ENCODE measurements around the gene SELPLG. TPM values are rescaled to one million over a fixed set of nuclear protein-coding genes. Genes with fewer than 3 reads are reported as not detected.

SELPLG gene
- total RNA-seq, 1 donor from 2014 or later, result not detected

DNA sequence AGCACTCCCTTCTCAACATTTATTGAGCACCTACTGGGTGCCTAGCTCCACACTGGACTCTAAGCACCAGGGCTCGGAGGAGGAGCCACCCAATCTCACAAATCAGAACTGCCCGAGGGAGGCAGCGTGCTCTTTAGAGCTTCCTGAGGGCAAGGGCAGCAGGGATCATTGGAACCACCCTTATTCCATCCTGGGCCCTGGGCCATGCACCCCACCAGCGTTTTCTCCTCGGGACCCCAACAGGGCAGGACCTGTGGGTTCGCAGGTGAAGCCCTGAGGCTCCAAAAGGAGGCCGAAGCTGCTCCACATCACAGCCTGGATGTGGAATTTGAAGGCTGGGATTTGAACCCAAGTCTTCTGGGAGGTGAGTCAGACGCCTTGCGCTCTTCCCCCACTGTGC, 51.2 kb downstream of the SELPLG start:
- no peak for DNase-seq (ENCODE audit: low spot score, unreplicated experiment)
- H3K27ac Mint-ChIP-seq, result no peak overlapping the region
- peaks cover 4% of the 10 kb centered on the region for H3K27me3 Mint-ChIP-seq
- TF ChIP-seq, protein P1, sequence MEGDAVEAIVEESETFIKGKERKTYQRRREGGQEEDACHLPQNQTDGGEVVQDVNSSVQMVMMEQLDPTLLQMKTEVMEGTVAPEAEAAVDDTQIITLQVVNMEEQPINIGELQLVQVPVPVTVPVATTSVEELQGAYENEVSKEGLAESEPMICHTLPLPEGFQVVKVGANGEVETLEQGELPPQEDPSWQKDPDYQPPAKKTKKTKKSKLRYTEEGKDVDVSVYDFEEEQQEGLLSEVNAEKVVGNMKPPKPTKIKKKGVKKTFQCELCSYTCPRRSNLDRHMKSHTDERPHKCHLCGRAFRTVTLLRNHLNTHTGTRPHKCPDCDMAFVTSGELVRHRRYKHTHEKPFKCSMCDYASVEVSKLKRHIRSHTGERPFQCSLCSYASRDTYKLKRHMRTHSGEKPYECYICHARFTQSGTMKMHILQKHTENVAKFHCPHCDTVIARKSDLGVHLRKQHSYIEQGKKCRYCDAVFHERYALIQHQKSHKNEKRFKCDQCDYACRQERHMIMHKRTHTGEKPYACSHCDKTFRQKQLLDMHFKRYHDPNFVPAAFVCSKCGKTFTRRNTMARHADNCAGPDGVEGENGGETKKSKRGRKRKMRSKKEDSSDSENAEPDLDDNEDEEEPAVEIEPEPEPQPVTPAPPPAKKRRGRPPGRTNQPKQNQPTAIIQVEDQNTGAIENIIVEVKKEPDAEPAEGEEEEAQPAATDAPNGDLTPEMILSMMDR (IDR thresholded peaks at IDR 0.05; ENCODE audit: unreplicated experiment), result no peak
- no peaks in the 10 kb centered on the region for H3K36me3 Mint-ChIP-seq (ENCODE audit: insufficient read depth)
- peaks cover 3% of the 10 kb centered on the region for H3K4me1 Mint-ChIP-seq (ENCODE audit: low read depth)
- H3K4me3 Mint-ChIP-seq (ENCODE audit: low read depth), result no peak overlapping the region
- no peaks in the 10 kb centered on the region for H3K9me3 Mint-ChIP-seq (ENCODE audit: low read depth)

DNA sequence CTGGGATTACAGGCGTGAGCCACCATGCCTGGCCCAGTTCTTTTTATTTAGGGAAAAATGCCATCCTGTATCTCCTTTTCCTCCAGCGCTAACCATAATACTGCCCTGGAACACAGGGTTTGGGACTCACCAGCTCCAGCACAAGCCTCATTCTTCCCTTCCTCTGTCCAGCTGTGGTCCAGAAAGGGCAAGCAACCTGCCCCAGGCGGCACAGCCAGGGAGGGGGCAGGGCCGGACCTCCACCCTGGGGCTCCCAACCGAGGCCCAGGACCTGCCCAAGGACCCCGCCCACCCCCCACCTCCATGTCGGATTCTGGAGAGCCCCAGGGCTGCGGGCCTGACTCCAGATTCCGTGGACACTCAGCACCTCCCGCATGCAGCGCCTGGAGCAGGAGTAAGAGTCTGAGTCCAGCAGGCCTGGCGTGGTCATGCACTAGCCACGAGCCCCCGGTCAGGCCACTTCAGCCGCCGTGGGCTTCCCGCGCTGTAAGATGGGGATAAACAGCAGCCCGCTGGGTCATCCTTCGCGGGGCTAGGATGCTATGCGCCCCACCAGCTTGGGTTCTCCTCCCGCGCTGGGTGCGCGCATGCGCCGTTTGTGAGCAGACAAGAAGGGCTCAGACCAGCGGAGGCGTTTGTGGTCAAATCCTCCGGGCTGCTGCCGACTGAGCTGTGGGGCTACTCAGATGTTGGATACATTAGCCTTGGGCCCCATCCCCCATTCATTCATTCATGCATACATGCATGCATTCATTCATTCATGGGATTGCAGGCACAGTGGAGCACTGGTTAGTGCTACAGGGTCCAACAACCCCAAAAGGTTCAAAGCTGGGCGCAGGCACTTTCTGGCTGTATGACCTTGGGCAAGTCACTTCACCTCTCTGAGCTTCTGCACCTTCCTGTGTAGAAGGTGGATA, 52.1 kb downstream of the SELPLG start:
- Mint-ChIP-seq H3K4me3 (ENCODE audit: low read depth) (no peak overlapping the region), H3K9me3 (ENCODE audit: low read depth) (no peaks in the 10 kb centered on the region), H3K27ac (no peak overlapping the region), H3K4me1 (ENCODE audit: low read depth) (peaks cover 3% of the 10 kb centered on the region), H3K27me3 (peaks cover 4% of the 10 kb centered on the region), H3K36me3 (ENCODE audit: insufficient read depth) (no peaks in the 10 kb centered on the region)
- no peak for DNase-seq (ENCODE audit: low spot score, unreplicated experiment)
- TF ChIP-seq, protein P1 (IDR thresholded peaks at IDR 0.05; ENCODE audit: unreplicated experiment), result no peak

DNA sequence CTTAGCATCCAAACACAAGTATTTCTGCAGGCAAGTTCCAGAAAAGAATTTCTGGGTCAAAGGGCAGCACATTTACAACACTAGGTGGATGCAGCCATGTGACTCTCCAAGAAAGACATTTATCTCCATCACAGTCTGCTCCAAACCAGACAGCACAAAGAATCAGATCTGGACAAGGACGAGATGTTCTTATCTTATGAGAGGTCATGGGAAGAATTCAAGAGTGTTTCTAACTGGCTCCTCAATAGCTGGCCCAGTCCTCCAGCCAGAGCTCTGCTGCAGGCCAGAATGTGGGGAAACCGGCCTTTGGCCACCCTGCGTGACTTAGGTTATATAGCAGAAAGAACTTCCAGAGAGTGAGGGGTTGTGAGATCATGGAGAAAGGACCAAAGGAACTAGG, 53.2 kb downstream of the SELPLG start:
- Mint-ChIP-seq H3K27me3 (peaks cover 4% of the 10 kb centered on the region), H3K9me3 (ENCODE audit: low read depth) (no peaks in the 10 kb centered on the region), H3K4me3 (ENCODE audit: low read depth) (no peak overlapping the region), H3K36me3 (ENCODE audit: insufficient read depth) (no peaks in the 10 kb centered on the region), H3K4me1 (ENCODE audit: low read depth) (peaks cover 3% of the 10 kb centered on the region), H3K27ac (peak overlapping the region; percentile 38)
- DNase-seq (ENCODE audit: low spot score, unreplicated experiment), result no peak
- TF ChIP-seq, protein P1 (IDR thresholded peaks at IDR 0.05; ENCODE audit: unreplicated experiment), result no peak

DNA sequence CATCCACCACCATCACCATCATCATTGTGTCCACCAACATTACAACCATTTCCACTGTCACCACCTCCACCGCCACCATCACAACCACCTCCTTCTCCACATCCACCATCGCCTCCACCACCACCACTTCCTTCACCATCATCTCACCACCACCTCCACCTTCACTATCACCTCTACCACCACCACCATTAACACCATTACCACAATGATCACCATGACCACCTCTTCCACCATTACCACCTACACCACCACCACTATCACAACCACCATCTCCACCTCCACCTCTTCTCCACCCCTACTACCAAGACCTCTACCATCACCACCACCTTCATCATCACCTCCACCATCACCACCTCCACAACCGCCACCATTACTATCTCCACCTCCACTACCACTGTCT, 54.9 kb downstream of the SELPLG start:
- DNase-seq (ENCODE audit: low spot score, unreplicated experiment), result no peak
- H3K36me3 Mint-ChIP-seq (ENCODE audit: insufficient read depth), result no peaks in the 10 kb centered on the region
- TF ChIP-seq, protein P1 (IDR thresholded peaks at IDR 0.05; ENCODE audit: unreplicated experiment), result no peak
- H3K27ac Mint-ChIP-seq, result no peak overlapping the region
- H3K9me3 Mint-ChIP-seq (ENCODE audit: low read depth), result no peaks in the 10 kb centered on the region
- H3K4me1 Mint-ChIP-seq (ENCODE audit: low read depth), result peaks cover 3% of the 10 kb centered on the region
- peaks cover 12% of the 10 kb centered on the region for H3K27me3 Mint-ChIP-seq
- no peak overlapping the region for H3K4me3 Mint-ChIP-seq (ENCODE audit: low read depth)

DNA sequence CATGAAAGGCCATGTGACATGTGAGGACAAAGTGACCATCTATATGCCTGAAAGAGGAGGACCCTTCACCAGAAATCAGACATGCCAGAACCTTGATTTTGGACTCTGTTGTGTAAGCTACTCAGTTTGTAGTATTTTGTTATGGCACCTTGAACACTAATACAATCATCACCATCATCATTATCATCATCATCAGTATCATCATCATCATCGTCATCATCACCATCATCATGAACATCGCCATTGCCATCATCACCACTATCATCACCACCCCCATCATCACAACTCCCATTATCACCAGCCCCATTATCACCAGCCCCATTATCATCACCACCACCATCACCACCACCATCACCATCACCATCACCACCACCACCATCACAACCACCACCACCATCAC, 55.4 kb downstream of the SELPLG start:
- no peak overlapping the region for H3K27ac Mint-ChIP-seq
- no peaks in the 10 kb centered on the region for H3K9me3 Mint-ChIP-seq (ENCODE audit: low read depth)
- TF ChIP-seq, protein P1 (IDR thresholded peaks at IDR 0.05; ENCODE audit: unreplicated experiment), result no peak
- H3K4me1 Mint-ChIP-seq (ENCODE audit: low read depth), result peaks cover 3% of the 10 kb centered on the region
- no peaks in the 10 kb centered on the region for H3K36me3 Mint-ChIP-seq (ENCODE audit: insufficient read depth)
- peaks cover 12% of the 10 kb centered on the region for H3K27me3 Mint-ChIP-seq
- H3K4me3 Mint-ChIP-seq (ENCODE audit: low read depth), result no peak overlapping the region
- DNase-seq (ENCODE audit: low spot score, unreplicated experiment), result no peak
